ENCODE data around the gene ATIC.
"Not testable (repeated sequence)": the region's sequence is repeated elsewhere in the genome, so short reads cannot be mapped to it uniquely, and the experiment has no call there.

The ATIC gene

GRCh38 chr2:215315301-215315700 is 3.4 kb downstream of the ATIC start:
- DNase-seq (ENCODE audit: low spot score), result no peak

GRCh38 chr2:215316336-215316735 is 4.5 kb downstream of the ATIC start:
- DNase-seq (ENCODE audit: low spot score), result no peak

DNA sequence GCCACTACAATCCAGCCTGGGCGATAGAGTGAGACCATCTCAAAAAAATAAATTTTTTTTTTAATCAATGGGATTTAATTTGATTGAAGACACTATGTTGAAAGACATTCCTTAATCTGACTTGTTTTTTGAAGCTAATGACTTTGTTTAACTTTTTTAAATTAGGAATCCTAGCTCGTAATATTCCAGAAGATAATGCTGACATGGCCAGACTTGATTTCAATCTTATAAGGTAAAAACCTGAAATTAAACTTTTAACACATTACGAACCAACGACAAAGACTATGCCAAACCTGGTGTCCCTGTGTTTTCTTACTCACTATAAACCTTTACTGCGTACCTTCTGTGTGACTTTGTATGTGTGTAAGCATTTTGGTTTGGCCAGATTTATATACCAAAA is 7.6 kb downstream of the ATIC start:
- no peak for DNase-seq (ENCODE audit: low spot score)

DNA sequence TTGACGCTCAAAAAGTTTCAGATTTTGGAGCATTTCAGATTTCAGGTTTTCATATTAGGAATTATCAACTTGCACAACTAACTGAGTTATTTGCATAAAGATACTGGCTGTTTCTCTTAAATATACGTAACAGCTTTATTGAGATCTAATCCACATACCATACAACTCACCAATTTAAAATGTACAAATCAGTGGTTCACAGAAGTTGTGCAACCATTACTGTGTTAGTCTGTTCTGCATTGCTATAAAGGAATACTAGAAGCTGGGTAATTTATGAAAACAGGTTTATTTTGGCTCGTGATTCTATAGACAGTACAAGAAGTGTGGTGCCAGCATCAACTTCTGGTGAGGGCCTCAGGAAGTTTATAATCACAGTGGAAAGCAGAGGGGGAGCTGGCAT is 8.2 kb downstream of the ATIC start:
- DNase-seq (ENCODE audit: low spot score), result no peak

DNA sequence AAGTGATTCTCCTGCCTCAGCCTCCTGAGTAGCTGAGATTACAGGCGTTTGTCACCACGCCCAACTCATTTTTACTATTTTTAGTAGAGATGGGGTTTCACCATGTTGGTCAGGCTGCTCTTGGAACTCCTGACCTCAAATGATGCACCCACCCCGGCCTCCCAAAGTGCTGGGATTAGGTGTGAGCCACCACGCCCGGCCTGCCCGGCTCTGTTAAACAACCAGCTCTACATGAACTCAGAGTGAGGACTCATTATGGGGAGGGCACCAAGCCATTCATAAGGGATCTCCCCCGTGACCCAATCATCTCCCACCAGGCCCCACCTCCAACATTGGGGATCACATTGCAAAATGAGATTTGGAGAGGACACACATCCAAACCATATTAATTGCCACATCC is 8.8 kb downstream of the ATIC start:
- DNase-seq (ENCODE audit: low spot score), result no peak

GRCh38 chr2:215324811-215325210 is 13.0 kb downstream of the ATIC start:
- no peak for DNase-seq (ENCODE audit: low spot score)

- no peak for DNase-seq (ENCODE audit: low spot score)
These were observed 16.2 kb downstream of the ATIC start for GRCh38 chr2:215328066-215328465.

GRCh38 chr2:215332872-215333595 is 21.2 kb downstream of the ATIC start:
- no peak for DNase-seq (ENCODE audit: low spot score)

GRCh38 chr2:215338883-215339679 is 27.2 kb downstream of the ATIC start:
- DNase-seq (ENCODE audit: low spot score), result no peak

- no peak for DNase-seq (ENCODE audit: low spot score)
These were observed 36.0 kb downstream of the ATIC start for GRCh38 chr2:215347878-215348277.

- DNase-seq (ENCODE audit: low spot score), result no peak
These were observed 40.7 kb downstream of the ATIC start for GRCh38 chr2:215352602-215353001.

DNA sequence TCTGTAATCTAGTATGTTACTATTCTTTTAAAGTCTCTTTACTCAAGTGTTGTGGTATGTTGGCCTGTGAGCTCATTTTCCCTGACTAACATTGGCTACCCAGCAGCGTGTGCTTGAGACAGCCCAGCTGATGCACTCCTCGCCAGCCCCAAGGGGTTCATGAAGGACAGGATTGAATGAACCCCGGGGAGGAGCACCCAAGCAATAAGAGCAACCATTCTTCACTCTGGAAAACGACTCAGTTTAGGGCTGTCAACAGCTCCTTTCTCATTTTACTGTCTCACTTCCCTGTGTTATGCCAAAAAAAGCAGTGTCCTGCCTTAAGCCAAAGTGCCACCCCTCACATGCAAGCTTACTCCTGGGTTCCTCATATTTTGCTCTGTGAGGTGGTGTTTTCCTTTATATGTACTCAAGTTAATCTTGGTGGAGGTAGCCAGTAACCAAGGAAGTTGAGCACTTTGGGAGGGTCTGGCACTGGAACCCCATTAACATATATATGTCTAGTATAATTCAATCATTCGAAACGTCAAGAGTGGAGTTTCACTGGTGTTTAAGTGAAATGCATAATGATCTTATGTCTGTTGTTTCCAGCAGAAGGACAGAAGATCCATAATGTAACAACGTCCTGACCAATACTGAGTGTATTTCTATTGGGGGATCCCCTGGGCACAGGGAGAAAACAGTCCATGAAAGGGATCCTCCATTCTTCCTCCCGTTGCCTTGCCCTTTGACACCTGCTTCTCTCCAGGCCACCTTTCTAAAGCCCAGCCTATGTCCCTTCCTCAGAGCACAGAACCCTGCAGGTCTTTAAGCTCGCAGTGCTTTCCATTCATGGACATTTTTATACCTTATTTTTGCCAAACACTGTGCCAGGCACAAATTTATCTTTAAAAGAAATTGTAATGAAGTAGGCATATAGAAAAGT is 43.2 kb downstream of the ATIC start:
- no peak for DNase-seq (ENCODE audit: low spot score)

- DNase-seq (ENCODE audit: low spot score), result no peak
These were observed 43.9 kb downstream of the ATIC start for GRCh38 chr2:215355801-215356200.

- no peak for DNase-seq (ENCODE audit: low spot score)
These were observed 44.6 kb downstream of the ATIC start for GRCh38 chr2:215356334-215356947.

DNA sequence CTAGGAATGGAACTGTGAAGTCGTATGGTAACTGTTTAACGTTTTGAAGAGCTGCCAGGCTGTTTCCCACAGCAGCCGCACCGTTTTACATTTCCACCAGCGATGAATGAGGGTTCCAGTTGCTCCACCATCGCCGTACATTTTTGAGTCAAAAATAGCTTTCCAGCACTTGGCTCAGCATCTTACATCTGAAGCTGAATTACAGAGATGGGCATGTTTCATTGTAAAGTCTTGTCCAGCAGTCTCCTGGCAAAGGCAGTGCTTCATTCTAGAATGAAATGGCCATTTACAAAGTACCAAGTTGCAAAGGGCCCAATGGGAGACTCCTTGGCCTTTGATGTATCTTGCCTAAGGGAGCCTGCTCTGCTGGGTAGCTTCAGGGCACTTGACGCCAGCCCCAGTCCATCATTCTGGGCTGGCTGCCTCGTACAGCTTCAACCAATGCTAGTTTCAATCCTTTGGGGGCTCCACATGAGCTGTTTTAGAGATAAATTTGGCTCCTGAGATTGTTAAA is 45.1 kb downstream of the ATIC start:
- no peak for DNase-seq (ENCODE audit: low spot score)

DNA sequence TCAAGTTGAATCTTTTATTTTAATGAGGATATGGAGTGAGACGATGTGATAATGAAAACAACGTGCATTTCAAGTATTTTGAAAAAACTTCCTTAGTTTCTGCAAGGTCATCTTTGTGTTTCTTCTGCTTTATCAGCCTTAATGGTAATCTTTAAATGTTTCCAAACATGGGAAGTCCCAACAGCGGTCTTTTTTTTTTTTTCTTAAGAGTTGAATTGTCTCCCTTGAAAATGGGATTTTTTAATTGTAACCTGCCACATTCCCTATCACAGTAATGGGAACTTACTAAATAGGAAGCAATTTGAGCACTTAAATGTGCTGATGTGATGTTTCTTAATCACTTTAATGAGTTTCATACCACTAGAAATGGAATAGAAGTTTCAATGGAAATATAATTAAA is 45.8 kb downstream of the ATIC start:
- DNase-seq (ENCODE audit: low spot score), result no peak

DNA sequence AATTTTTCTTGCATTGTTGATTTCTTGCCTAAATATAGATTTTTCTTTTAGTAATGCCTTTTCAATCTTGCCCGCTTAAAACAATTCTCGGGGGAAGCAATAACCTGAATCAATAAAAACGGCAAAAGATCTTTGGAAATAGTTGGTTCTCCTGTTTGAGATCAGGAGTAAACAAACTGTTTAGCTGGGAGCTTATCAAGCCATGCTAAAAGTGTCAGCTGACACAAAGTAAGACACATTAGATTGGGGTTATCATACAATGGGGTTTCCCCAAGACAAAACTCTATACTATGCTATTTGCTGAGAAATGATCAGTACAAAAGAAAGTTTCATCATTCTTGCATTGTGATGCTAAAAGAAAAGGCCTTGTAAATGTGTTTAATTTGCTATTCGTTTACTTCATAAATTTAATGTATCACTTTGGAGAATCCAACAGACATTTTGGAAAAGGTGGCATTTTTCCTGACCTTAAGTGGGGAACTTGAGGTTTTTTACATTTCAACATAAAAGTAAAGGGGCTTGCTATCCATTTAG is 46.5 kb downstream of the ATIC start:
- DNase-seq (ENCODE audit: low spot score), result no peak

GRCh38 chr2:215358891-215359575 is 47.2 kb downstream of the ATIC start:
- no peak for DNase-seq (ENCODE audit: low spot score)

- no peak for DNase-seq (ENCODE audit: low spot score)
These were observed 47.7 kb downstream of the ATIC start for GRCh38 chr2:215359576-215359922.

- DNase-seq (ENCODE audit: low spot score), result not testable (repeated sequence)
These were observed 48.2 kb downstream of the ATIC start for GRCh38 chr2:215360059-215360458.

DNA sequence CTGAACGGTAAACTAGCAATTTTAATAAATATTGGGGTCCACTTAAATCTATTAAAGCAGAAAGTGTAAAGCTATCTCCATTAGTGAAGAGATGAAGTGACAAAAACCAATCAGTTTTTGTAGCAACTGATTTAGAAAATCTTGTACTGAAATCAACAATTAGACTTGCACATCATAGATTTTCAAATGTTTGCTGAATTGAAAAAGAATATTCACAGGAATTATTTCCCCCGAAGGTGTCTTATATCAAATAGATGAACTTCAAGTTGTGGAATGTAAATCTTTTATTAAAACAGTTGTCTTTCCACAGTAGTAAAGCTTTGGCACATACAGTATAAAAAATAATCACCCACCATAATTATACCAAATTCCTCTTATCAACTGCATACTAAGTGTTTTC is 48.7 kb downstream of the ATIC start:
- DNase-seq (ENCODE audit: low spot score), result no peak

All from hepatic stellate cell (primary cell).